MCF 10A (cell line): Measurements from ENCODE around the gene ARHGAP8. TPM values are rescaled to one million over a fixed set of nuclear protein-coding genes. Genes with fewer than 3 reads are reported as not detected.
"Not testable (repeated sequence)": the region's sequence is repeated elsewhere in the genome, so short reads cannot be mapped to it uniquely, and the experiment has no call there.

ENCODE experiments used
- BruUV-seq: library from RNA; stranded (reverse); fragments of 400-500 nt; replicated peaks from 2 replicates; lab custom pipeline; 2021; lab: Mats Ljungman, UMichigan
- CTCF ChIA-PET: fragments of 300-600 bp; sonication (Branson Sonifier 250); formaldehyde crosslinking; extraction: SDS; loops from one replicate; lab custom pipeline; 2021; ENCODE audit warnings: antibody characterized with exemption, inconsistent platforms; lab: Yijun Ruan, JAX
- POLR2A ChIA-PET: fragments of 300-600, 350-650 bp; sonication (Branson Sonifier 250); formaldehyde crosslinking; extraction: SDS; loops from one replicate; lab custom pipeline; 2020; ENCODE audit warnings: antibody characterized with exemption, inconsistent platforms; lab: Yijun Ruan, JAX
- DNase-seq: peaks from one replicate; pipeline ENCODE4 v3.0.0-alpha.2; 2018; ENCODE audit not compliant: unreplicated experiment
- H3K27ac Mint-ChIP-seq: one replicate; pipeline ENCODE4 v1.8.0; 2022; ENCODE audit warnings: mild to moderate bottlenecking, low read depth, mixed read lengths; ENCODE audit not compliant: unreplicated experiment
- H3K27me3 Mint-ChIP-seq: one replicate; pipeline ENCODE4 v1.8.0; 2022; ENCODE audit warnings: mixed read lengths; ENCODE audit not compliant: insufficient read depth, unreplicated experiment
- H3K36me3 Mint-ChIP-seq: one replicate; pipeline ENCODE4 v1.8.0; 2022; ENCODE audit warnings: mild to moderate bottlenecking, moderate library complexity, mixed read lengths; ENCODE audit not compliant: insufficient read depth, unreplicated experiment
- H3K4me1 Mint-ChIP-seq: one replicate; pipeline ENCODE4 v1.8.0; 2022; ENCODE audit warnings: mixed read lengths; ENCODE audit not compliant: insufficient read depth, unreplicated experiment
- H3K4me3 Mint-ChIP-seq: one replicate; pipeline ENCODE4 v1.8.0; 2022; ENCODE audit warnings: mild to moderate bottlenecking, moderate library complexity, mixed read lengths; ENCODE audit not compliant: unreplicated experiment
- H3K9me3 Mint-ChIP-seq: one replicate; pipeline ENCODE4 v1.8.0; 2022; ENCODE audit warnings: mixed read lengths; ENCODE audit not compliant: unreplicated experiment
- intact Hi-C: fragments of 100-400 bp; cut with micrococcal nuclease; formaldehyde crosslinking; loops from 2 replicates; pipeline ENCODE4 v1.14.1; 2022
- total RNA-seq: library from RNA; stranded (reverse); gene quantifications from 2 replicates; pipeline ENCODE4 v1.2.3, GENCODE V29; 2022
- TF ChIP-seq, protein P1 (sequence below): fragments of 200-600 bp; IDR thresholded peaks from one replicate; pipeline ENCODE4 v1.8.0; 2022; ENCODE audit warnings: antibody characterized with exemption, mild to moderate bottlenecking; ENCODE audit not compliant: unreplicated experiment

Gene ARHGAP8
- total RNA-seq, 1 experiment from 2014 or later = 18.6 TPM

DNA sequence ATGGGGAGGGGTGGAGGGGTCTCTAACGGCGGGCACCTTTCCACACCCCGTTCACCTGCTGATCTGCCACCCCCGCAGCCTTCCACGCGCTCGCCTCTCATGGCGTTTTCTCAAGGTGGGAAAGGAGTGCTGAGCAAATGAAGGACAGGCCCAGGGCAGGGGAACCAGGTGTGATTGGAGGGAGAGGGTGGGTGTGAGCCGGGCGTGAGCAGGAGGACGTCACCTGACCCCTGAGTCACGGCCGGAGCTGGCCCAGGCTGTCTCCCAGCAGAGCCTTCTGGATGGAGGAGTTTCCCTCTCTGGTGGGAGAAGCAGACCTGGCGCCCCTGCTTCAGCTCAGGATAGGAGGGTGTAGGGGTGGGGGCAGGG, 14.0 kb upstream of the ARHGAP8 start:
- ChIA-PET POLR2A (interaction anchor here (0.6 kb wide), 1 partner anchor 1526 kb away, joined by 4 read pairs; no protein-coding TSS in a partner anchor), CTCF (interaction anchor here (0.6 to 1.0 kb wide), 6 partner anchors 26 to 875 kb away, joined by 3 to 6 read pairs (median 4); no protein-coding TSS in a partner anchor)
- no peaks in the 10 kb centered on the region for H3K9me3 Mint-ChIP-seq
- no peaks in the 10 kb centered on the region for H3K4me1 Mint-ChIP-seq
- intact Hi-C loops = no loop called here
- H3K27me3 Mint-ChIP-seq = no peaks in the 10 kb centered on the region
- no peak for DNase-seq
- H3K36me3 Mint-ChIP-seq = no peaks in the 10 kb centered on the region
- no peak overlapping the region for H3K4me3 Mint-ChIP-seq
- TF ChIP-seq, protein P1, sequence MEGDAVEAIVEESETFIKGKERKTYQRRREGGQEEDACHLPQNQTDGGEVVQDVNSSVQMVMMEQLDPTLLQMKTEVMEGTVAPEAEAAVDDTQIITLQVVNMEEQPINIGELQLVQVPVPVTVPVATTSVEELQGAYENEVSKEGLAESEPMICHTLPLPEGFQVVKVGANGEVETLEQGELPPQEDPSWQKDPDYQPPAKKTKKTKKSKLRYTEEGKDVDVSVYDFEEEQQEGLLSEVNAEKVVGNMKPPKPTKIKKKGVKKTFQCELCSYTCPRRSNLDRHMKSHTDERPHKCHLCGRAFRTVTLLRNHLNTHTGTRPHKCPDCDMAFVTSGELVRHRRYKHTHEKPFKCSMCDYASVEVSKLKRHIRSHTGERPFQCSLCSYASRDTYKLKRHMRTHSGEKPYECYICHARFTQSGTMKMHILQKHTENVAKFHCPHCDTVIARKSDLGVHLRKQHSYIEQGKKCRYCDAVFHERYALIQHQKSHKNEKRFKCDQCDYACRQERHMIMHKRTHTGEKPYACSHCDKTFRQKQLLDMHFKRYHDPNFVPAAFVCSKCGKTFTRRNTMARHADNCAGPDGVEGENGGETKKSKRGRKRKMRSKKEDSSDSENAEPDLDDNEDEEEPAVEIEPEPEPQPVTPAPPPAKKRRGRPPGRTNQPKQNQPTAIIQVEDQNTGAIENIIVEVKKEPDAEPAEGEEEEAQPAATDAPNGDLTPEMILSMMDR = no peak
- no peak overlapping the region for H3K27ac Mint-ChIP-seq
- BruUV-seq = no TSS peak

DNA sequence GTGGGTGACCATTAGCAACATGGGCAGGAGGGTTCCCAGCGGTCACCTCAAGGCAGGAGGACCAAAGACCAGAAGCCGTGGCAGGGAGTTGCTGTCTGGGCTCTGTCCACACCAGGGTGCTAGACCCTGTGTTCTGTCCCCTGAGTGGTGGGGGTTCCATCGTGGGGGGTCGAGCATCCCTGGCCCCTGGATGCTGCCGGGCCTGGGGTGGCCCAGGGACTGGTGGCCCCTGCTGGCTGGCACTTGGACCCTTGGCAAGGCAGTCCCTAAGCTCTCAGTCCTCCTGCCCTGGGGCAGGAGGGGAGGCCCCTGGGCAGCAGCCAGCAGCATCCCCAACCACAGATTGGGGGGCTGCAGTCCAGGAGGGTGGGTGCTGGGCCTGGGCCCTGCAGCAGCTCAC, 13.4 kb upstream of the ARHGAP8 start:
- intact Hi-C loops = no loop called here
- ChIA-PET CTCF (interaction anchor here (0.6 to 1.3 kb wide), 7 partner anchors 12 to 876 kb away, joined by 3 to 6 read pairs (median 4); no protein-coding TSS in a partner anchor), POLR2A (interaction anchor here (1.5 kb wide), 1 partner anchor 13 kb away, joined by 5 read pairs; the partner anchor contains the start of gene ARHGAP8)
- BruUV-seq = no TSS peak
- Mint-ChIP-seq H3K4me3 (no peak overlapping the region), H3K27me3 (no peaks in the 10 kb centered on the region), H3K27ac (no peak overlapping the region), H3K36me3 (no peaks in the 10 kb centered on the region), H3K9me3 (no peaks in the 10 kb centered on the region), H3K4me1 (no peaks in the 10 kb centered on the region)
- TF ChIP-seq, protein P1 = no peak
- DNase-seq = no peak

DNA sequence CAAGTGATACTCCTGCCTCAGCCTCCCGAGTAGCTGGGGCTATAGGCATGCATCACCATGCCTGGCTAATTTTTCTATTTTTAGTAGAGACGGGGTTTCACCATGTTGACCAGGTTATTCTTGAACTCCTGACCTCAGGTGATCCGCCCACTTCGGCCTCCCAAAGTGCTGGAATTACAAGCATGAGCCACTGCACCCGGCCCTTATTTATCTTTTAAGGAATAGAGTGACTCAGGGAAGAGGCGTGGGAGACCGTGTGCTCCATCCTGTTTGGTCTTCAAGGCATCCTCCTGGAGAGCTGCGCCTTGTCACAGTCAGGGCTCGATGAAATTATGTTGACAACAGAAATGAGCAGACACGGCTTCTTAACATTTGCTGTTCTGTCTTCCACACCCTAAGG, 12.7 kb upstream of the ARHGAP8 start:
- BruUV-seq, H3K27me3 Mint-ChIP-seq, H3K27ac Mint-ChIP-seq, H3K4me1 Mint-ChIP-seq, intact Hi-C loops, H3K9me3 Mint-ChIP-seq, H3K36me3 Mint-ChIP-seq, H3K4me3 Mint-ChIP-seq: not testable (repeated sequence)
- peak; percentile 49 for DNase-seq
- CTCF ChIA-PET = interaction anchor here (0.6 to 1.3 kb wide), 3 partner anchors 11 to 55 kb away, joined by 3 to 4 read pairs (median 3); no protein-coding TSS in a partner anchor
- POLR2A ChIA-PET = interaction anchor here (1.5 kb wide), 1 partner anchor 12 kb away, joined by 5 read pairs; the partner anchor contains the start of gene ARHGAP8

DNA sequence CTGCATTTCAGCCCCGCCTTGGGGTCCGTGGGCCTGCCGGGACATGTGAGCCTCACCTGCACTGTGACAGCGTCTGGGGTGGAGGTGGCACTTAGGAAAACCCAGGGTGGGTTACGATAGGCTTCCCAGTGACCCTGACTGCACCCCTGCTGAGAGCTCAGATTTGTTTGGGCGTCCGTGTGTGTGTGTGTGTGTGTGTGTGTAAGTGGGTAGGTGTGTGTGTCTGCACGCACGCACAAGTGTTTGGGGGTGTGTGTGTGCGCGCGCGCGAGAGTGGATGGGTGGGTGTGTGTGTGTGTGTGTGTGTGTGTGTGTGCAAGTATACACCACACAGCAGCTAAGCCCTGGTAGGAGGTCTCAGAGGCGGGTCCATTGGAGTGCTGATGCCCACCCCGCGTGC, 12.1 kb upstream of the ARHGAP8 start:
- H3K9me3 Mint-ChIP-seq = no peaks in the 10 kb centered on the region
- H3K4me1 Mint-ChIP-seq = no peaks in the 10 kb centered on the region
- BruUV-seq = no TSS peak
- H3K27ac Mint-ChIP-seq = no peak overlapping the region
- no peak overlapping the region for H3K4me3 Mint-ChIP-seq
- intact Hi-C loops = no loop called here
- H3K36me3 Mint-ChIP-seq = no peaks in the 10 kb centered on the region
- no peak for DNase-seq
- CTCF ChIA-PET = interaction anchor here (0.6 to 1.3 kb wide), 4 partner anchors 10 to 354 kb away, joined by 3 to 6 read pairs (median 4); no protein-coding TSS in a partner anchor
- TF ChIP-seq, protein P1 = no peak
- H3K27me3 Mint-ChIP-seq = no peaks in the 10 kb centered on the region
- POLR2A ChIA-PET = interaction anchor here (1.5 kb wide), 1 partner anchor 12 kb away, joined by 5 read pairs; the partner anchor contains the start of gene ARHGAP8
